T-helper 2 cell (primary cell): ENCODE results near the gene KLC4.
A peak's percentile ranks its signal among the peaks of the same experiment; 100 is the strongest.
"Not testable (repeated sequence)": the region's sequence is repeated elsewhere in the genome, so short reads cannot be mapped to it uniquely, and the experiment has no call there.

Experiments used
- DNase-seq, 5 experiments: peaks; one replicate each; pipeline versions ENCODE4 v3.0.0 to v3.0.0-alpha.2; 2012 to 2022

The KLC4 gene

GRCh38 chr6:43037197-43037596 is 22.2 kb upstream of the KLC4 start:
- DNase-seq: no peak

- DNase-seq: no peak
These were observed 21.7 kb upstream of the KLC4 start for GRCh38 chr6:43037706-43038105.

- no peak for DNase-seq
These were observed 20.7 kb upstream of the KLC4 start for GRCh38 chr6:43038727-43039126.

GRCh38 chr6:43040542-43041257 is 18.7 kb upstream of the KLC4 start:
- DNase-seq: no peak

GRCh38 chr6:43041475-43041874 is 18.0 kb upstream of the KLC4 start:
- DNase-seq: not testable (repeated sequence)

GRCh38 chr6:43043310-43043709 is 16.1 kb upstream of the KLC4 start:
- no peak for DNase-seq

GRCh38 chr6:43045371-43045930 is 14.0 kb upstream of the KLC4 start:
- DNase-seq: no peak

GRCh38 chr6:43047998-43048397 is 11.4 kb upstream of the KLC4 start:
- no peak for DNase-seq

GRCh38 chr6:43050981-43051380 is 8.4 kb upstream of the KLC4 start:
- DNase-seq: no peak

GRCh38 chr6:43052225-43052841 is 7.1 kb upstream of the KLC4 start:
- DNase-seq: no peak

- DNase-seq: peak in 2 of 5 experiments; percentile 7 to 43
These were observed 6.4 kb upstream of the KLC4 start for GRCh38 chr6:43052842-43053544.

- DNase-seq: peak; percentile 67 to 96 (median 86)
These were observed 5.8 kb upstream of the KLC4 start, which contains the start of gene CUL7 for GRCh38 chr6:43053545-43054205. TSS of gene CUL7 (minus strand) at chr6:43053851. CDS start at chr6:43052788, 1,063 bp downstream.

GRCh38 chr6:43054206-43054943 is 5.1 kb upstream of the KLC4 start:
- no peak for DNase-seq

GRCh38 chr6:43055966-43056365 is 3.5 kb upstream of the KLC4 start:
- DNase-seq: no peak

- DNase-seq: no peak
These were observed 900 bp upstream of the KLC4 start for GRCh38 chr6:43058531-43058930.

- DNase-seq: no peak
These were observed 763 bp downstream of the KLC4 start for GRCh38 chr6:43060034-43060754.

GRCh38 chr6:43060755-43061633 is 1.6 kb downstream of the KLC4 start:
- DNase-seq: no peak

GRCh38 chr6:43061861-43062260 is 2.4 kb downstream of the KLC4 start:
- no peak for DNase-seq

- no peak for DNase-seq
These were observed 3.4 kb downstream of the KLC4 start for GRCh38 chr6:43062818-43063217.

GRCh38 chr6:43070028-43070632 is 10.7 kb downstream of the KLC4 start:
- peak in 1 of 5 experiments; percentile 74 for DNase-seq
